NB4 (cell line): Measurements from ENCODE around the gene ADAM12.

ENCODE experiments used
- DNase-seq: peaks from one replicate; pipeline ENCODE4 v3.0.0; 2010; ENCODE audit warnings: low read depth
- H3K4me3 ChIP-seq: one replicate; pipeline ENCODE4 v1.5.1; 2011; ENCODE audit warnings: mild to moderate bottlenecking, low read depth, low read length, moderate library complexity
- CTCF ChIP-seq: IDR thresholded peaks from one replicate; pipeline ENCODE4 v1.5.1; 2012; ENCODE audit warnings: low read depth, low read length
- MAX ChIP-seq: IDR thresholded peaks from 2 replicates; pipeline ENCODE4 v1.6.1; 2011; ENCODE audit warnings: low read depth, low read length
- MYC ChIP-seq: IDR thresholded peaks from 2 replicates; pipeline ENCODE4 v1.6.1; 2011; ENCODE audit warnings: low read depth, low read length
- POLR2A ChIP-seq: IDR thresholded peaks from 2 replicates; pipeline ENCODE4 v1.6.1; 2011; ENCODE audit warnings: mild to moderate bottlenecking; ENCODE audit not compliant: insufficient read length; ENCODE audit errors: extremely low read depth

Gene ADAM12

DNA sequence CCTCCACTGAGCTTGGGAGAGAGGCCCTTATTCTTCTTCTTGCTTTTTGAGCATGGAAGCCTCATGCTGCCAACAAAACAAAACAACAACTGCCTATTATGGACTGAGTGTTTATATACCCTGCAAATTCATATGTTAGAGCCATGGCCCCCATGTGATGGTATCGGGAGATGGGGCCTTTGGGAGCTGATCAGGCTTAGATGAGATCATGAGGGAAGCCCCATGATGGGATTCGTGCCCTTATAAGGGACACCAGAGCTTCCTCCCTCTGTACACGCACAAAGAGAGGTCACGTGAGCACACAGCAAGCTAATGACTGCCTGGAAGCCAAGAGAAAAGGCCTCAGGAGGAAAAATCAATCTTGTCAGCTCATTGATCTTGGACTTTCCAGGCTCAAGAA, 256.9 kb downstream of the ADAM12 start:
- DNase-seq: no peak
- no peak for TF ChIP-seq MYC
- no peak for TF ChIP-seq CTCF
- no peak for TF ChIP-seq POLR2A
- no peak for TF ChIP-seq MAX
- H3K4me3 ChIP-seq: no peak overlapping the region

GRCh38 chr10:126130271-126130710, 258.0 kb downstream of the ADAM12 start:
- no peak overlapping the region for H3K4me3 ChIP-seq
- TF ChIP-seq MYC: no peak
- no peak for TF ChIP-seq POLR2A
- TF ChIP-seq CTCF: no peak
- TF ChIP-seq MAX: no peak
- DNase-seq: no peak

DNA sequence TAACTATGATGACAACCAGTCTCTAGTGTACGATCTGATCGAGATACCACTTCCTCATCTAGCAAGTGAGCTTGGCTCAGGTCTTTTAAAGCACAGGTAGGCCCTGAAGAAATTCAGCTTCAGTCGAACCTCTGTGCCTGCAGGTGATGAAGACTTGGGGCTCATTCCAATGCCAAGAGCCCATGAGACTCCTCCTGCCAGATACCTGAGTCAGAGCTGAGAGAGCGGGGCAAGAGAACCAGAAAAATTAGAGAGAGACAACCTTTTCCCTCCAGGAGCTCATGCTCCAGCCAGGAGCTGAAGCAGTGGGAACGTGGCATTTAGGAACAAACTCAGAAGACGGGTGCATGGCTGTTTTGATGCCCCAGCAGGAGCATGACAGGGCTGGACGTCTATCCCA, 259.3 kb downstream of the ADAM12 start:
- TF ChIP-seq POLR2A (no peak), MYC (no peak), CTCF (no peak)
- no peak overlapping the region for H3K4me3 ChIP-seq
- DNase-seq: no peak

- no peak overlapping the region for H3K4me3 ChIP-seq
- TF ChIP-seq MYC (no peak), CTCF (no peak), POLR2A (no peak), MAX (no peak)
- no peak for DNase-seq
Observed at GRCh38 chr10:126128581-126128980, 259.7 kb downstream of the ADAM12 start.

GRCh38 chr10:126127481-126128029, 260.7 kb downstream of the ADAM12 start:
- DNase-seq: no peak
- no peak overlapping the region for H3K4me3 ChIP-seq
- no peak for TF ChIP-seq MYC
- TF ChIP-seq MAX: no peak
- TF ChIP-seq POLR2A: no peak
- no peak for TF ChIP-seq CTCF

GRCh38 chr10:126126866-126127265, 261.4 kb downstream of the ADAM12 start:
- no peak for DNase-seq
- TF ChIP-seq CTCF (no peak), MAX (no peak), MYC (no peak), POLR2A (no peak)
- H3K4me3 ChIP-seq: no peak overlapping the region
